GM08714 (cell line): ENCODE measurements around the gene SLC25A25.

ENCODE experiments used
- H3K4me3 ChIP-seq: fragments of 200-500 bp; sonication (Bioruptor generic); 2 replicates; pipeline ENCODE4 v1.5.1; 2014; ENCODE audit warnings: mild to moderate bottlenecking, low read length, inconsistent platforms
- ZNF274 ChIP-seq: IDR thresholded peaks from 2 replicates; pipeline ENCODE4 v1.6.1; 2012; ENCODE audit warnings: mild to moderate bottlenecking, low read depth, low read length

SLC25A25 gene

DNA sequence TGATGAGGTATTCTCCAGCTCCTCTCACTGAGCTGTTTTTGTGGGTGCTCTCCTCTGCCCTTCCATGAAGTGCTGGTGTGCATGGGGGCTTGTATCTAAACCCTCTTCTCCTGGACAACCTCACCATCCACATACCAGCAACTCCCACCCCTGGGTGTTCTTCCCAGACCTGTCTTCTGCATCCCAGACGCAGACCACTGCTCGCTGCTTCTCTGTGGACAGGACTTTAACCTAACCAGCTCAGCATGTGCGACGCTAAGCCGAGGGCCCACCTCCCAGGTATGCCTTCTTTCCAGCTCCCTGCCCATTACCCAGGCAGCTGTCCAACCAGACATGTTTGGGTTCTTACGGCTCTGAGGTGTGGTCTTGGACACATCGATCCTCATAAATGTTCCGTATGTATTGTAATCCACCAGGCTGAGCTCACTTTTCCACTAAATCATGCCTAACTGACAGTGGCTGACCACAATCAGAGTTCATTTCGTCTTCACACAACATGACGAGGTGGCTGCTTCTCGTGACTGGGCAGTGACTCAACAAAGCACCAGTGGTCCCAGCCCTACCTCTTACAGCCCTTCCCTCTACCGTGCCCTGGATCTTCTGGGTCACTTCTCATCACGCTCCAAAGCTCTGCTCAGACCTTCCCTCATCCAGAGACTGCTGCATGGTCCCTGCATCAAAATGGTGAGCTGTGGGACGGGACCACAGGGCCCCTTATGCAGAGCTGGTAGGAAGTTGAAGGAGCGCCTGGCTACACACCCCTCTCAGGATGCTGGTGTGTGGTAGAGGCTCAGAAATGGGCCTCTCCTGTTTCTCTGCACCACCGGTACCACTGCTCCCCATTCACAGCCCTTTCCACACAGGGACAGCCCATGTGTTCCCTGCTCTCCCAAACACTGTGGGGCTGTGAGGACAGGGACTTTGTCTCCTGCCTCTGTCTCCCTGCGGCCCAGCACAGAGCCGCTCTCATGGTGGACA lies 69.1 kb downstream of the SLC25A25 start:
- no peak overlapping the region for H3K4me3 ChIP-seq
- TF ChIP-seq ZNF274 = no peak

DNA sequence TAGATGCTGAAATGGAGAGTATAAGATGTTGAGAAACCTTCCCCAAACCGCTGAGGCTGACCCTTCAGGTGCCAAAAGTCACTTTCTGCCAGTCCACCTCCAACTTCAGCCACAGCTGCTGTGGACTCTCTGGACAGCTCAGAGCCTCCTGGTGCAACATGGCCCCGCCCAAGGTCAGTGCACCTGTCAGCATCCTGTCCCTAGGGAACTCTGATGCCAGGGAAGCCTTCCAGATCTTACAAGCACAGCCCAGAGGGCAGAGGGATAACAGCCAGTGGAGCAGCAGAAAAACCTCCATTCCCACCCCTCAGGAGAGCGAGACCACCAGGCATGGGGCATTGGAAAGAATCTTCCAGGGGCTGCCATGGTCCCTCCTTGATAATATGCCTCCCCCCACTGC lies 70.0 kb downstream of the SLC25A25 start:
- no peak for TF ChIP-seq ZNF274
- no peak overlapping the region for H3K4me3 ChIP-seq

DNA sequence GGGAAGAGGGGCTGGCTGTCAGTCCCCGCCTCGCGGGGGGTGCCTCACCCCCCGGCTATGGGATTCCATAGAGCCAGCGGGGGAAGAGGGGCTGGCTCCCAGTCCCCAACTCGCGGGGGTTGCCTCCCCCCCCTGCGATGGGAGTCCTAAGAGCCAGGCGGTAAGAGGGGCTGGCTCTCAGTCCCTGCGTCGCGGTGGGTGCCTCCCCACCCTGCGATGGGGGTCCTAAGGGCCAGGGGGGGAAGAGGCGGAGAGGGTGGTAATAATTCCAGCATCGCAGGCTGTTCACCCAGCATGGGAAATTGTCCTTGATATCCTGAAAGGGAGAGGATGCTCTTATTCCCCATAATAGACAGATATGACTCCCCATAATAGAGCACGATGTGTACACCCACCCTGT lies 71.6 kb downstream of the SLC25A25 start:
- TF ChIP-seq ZNF274 = no peak
- no peak overlapping the region for H3K4me3 ChIP-seq

DNA sequence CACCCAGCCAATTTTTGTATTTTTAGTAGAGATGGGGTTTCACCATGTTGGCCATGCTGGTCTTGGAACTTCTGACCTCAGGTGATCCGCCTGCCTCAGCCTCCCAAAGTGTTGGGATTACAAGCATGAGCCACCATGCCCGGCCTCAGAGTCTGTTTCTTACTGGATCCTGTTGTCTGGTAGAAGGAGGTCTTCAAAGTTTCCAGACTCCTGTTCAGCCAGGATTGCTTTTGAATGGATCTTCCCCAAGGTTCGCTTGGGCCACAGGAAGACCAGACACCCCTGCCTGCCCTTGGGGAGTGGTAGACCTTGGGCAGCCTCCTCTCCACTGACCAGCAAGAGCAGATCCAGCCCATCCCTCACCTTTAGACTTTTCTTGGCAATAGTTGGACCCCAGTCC lies 73.6 kb downstream of the SLC25A25 start:
- TF ChIP-seq ZNF274 = no peak

DNA sequence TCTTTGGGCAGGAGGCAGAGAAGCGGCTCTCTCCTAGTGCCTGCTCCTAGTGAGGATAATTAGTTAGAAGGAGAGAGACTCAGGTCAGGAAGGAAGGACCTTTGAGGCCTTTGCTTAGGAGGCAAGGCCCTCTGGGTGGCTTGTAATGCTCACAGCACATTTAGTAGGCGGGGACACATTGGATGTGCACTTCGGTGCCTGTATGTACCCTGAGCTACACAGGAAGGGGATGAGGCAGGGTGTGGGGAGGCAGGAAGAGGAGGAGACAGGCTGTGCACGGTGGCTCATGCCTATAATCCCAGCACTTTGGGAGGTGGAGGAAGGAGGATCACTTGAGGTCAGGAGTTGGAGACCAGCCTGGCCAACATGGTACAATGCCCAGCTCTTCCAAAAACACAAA lies 74.0 kb downstream of the SLC25A25 start:
- H3K4me3 ChIP-seq = no peak overlapping the region
- TF ChIP-seq ZNF274 = no peak

More for the DNA sequence above, 73.6 kb downstream of the SLC25A25 start:
- no peak overlapping the region for H3K4me3 ChIP-seq

DNA sequence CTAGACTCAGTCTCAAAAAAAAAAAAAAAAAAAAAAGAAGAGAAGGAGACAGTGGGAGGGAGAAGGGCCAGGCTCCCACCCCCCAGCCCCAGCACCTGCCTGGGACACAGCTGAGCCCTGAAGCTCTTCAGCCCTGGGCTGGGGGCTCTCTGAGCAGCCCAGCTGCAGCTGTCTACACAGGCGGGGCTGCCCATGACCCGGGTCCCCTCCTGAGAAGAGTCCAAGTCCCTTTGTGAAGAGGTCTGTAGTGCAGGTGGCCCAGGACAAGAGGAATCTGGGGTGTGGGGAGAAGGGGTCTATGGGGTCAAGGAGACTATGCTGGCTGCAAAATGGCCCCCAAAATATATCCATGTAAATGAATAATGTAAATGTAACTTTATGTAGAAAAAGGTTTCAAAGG lies 74.6 kb downstream of the SLC25A25 start:
- TF ChIP-seq ZNF274 = no peak
- no peak overlapping the region for H3K4me3 ChIP-seq

DNA sequence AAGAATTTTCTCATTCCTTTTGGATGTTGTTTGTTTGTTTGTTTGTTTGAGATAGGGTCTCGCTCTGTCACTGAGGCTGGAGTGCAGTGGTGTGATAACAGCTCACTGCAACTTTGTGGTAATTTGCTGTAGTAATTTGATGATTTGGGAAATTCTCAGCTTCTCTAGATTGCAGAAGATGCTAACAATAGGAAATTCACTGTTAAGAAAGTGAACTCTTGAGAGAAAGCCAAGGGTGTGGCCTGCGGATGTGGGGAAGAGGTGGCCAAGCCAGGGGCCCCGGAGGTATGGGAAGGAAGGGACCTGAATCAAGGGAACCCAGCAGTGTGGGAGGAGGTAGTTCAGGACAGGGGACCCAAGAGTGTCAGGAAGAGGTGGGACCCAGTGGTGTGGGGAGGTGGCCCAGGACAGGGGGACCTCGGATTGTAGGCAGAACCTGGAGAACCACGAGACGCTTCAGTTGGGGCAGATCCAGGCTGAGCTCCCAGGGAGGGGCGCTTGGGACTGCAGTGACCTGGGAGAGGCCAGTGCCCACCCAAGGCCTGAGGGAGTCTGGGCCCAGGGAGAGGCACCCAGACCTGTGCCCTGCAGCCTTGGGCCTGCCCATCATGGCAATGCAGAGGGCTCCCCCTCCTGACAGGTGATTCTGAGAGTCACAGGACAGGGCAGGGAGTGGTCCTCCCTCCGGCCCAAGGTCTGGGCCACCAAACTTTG lies 75.7 kb downstream of the SLC25A25 start:
- H3K4me3 ChIP-seq = no peak overlapping the region
- no peak for TF ChIP-seq ZNF274

DNA sequence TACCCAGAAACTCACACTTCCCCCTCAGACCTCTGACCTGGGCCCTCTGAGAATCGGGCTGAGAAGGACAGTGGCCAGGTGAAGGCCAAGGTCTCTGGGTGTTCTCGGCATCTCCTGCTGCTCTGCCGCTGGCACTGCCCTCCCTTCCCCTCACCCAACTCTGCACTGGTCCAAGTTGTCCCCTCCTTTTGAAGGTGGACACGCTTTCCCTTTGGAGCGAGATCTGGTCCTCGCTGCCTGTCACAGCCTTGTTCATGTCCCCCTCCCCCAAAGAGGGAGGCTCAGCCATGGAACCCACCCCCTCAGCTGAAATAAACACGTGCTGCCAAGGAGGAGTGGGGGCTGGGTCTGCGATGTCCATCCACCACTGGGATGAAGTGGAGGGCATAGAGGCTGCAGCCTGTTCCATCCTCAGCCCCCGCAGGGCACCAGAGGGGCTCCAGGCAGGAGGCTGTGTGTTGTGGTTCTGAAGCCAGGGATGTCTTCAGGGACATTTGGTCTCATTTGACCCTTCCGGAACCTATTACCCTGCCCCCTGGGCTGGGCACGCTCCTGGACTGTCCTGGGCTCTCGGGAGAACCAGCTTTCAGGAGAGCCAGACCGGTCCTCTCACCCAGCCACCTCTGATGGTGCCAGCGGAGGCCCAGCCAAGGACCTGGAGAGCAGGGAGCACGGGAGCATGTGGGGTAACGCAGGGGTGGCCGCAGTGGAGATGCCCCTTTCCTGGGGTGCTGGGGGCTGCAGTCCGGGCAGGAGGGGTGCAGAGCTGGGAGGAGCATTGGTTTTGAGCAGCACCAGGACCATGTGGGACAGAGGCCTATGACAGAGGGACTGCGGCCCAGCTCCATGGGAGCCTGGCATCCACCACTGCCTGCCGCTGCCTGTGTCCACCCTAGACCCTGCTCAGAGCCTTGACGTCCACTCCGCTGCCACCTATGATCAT lies 76.5 kb downstream of the SLC25A25 start:
- no peak overlapping the region for H3K4me3 ChIP-seq
- TF ChIP-seq ZNF274 = no peak

DNA sequence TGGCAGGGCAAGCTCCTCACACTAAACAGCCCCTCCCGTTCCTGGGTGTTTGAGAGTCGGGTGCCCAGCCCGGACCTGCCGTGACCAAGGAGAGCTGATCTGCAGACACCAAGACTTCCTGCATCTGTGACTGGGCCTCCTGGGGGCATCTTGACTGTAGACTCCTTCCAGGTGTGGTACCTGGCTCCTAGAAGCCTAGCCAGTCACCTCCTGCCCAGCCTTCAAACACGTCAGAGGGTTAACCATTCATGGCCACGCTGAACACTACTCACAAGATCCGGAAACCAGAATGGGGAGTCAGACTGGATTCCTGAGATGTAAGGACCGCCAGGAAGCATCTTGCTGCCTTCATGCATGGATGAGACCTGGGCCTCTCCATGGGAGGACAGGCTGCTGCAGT lies 77.5 kb downstream of the SLC25A25 start:
- TF ChIP-seq ZNF274 = no peak
- H3K4me3 ChIP-seq = no peak overlapping the region

DNA sequence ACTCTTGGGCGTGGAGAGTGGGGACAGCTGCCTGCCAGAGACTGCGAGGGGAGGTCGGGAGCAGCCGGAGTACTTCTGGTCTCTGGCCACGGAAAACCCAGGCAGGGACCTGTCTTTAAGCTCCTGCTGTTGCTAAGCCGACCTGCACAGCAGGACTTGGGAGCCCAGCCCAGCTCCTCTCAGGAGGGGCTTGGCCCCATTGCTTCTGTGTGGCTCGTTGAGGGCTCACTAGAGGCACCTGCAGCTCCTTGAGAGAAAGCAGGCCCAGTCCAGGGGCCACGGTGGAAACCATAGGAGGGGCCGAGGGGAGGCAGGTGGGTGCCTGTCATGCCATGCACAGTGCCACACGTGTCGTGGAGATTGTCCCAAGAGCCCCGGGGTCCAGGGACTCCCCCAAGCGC lies 77.9 kb downstream of the SLC25A25 start:
- no peak for TF ChIP-seq ZNF274

DNA sequence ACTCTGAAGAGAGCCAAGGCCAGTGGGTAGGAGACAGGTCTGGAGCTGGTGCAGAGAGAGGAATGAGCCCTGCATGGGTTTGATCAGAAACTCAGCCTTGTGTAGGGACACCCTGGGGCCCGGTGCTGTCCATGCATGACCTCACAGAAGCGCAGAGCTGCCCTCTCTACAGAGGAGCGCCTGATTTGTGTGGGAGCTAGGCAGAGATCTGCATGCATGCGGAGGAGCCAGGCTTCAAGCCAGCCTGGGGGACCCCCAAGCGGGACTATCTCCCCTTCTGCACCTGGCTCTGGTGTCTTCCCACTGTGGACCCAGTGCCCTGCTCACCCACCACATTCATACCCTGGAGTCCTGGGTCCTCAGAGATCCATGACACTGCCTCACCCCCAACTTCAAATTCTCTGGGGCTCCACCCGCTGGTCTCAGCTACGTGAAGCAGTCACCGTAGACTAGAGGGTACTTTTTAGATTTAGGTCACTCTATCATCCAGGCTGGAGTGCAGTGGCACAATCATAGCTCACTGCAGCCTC lies 78.6 kb downstream of the SLC25A25 start:
- TF ChIP-seq ZNF274 = no peak
- no peak overlapping the region for H3K4me3 ChIP-seq

More for the DNA sequence above, 77.9 kb downstream of the SLC25A25 start:
- no peak overlapping the region for H3K4me3 ChIP-seq

DNA sequence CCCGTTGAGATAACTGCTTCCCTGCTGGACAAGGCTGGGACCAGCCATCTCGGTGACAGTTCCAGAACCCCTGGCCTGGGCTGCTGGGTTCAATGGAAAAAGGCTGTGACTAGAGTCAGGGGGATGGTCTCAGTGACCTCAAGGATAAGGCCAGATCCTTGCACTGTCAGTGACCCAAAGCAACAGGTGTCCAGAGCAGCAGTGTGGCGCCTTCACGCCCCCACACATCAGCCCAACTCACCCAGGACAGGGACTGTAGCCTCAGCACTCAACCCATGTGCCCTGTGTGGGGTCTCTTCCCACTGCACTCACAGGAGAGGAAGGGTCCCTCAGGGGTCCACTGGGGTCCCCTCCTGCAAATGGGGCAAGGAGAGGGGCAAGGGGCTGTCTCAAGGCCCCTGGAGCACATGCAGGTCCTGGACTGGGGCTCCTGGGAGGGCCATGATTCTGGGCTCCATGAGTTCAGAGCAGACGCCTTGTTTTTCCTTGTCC lies 80.5 kb downstream of the SLC25A25 start:
- H3K4me3 ChIP-seq = no peak overlapping the region
- TF ChIP-seq ZNF274 = no peak

DNA sequence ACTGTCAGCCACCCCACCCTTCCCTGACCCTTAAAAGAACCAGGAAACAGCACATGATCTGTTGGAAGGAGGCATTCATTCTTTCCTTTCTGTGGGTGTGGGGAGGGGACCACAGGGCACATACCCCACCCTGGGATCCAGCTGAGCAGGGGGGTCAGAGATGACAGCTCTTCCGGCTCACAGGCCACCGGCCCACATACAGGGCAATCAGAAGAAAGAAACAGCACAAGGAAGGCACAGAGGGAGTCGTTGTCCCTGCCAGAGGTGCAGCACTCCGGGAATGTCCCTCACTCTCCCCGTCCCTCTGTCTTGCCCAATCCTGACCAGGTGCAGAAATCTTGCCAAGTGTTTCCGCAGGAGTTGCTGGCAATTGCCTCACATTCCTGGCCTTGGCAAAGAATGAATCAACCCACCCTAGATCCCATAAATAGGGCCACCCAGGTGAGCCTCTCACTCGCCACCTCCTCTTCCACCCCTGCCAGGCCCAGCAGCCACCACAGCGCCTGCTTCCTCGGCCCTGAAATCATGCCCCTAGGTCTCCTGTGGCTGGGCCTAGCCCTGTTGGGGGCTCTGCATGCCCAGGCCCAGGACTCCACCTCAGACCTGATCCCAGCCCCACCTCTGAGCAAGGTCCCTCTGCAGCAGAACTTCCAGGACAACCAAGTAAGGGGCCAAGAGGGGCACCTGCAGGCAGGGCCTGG lies 81.1 kb downstream of the SLC25A25 start, which contains the start of gene LCN2:
Gene LCN2, plus strand, starts transcription at position 453 of the 701 bp plus-strand sequence. Its CDS starts 73 bp downstream, at position 526.
- TF ChIP-seq ZNF274 = no peak
- H3K4me3 ChIP-seq = no peak within 1 kb of the TSS
